Left renal cortex interstitium (tissue), 4 donors: ENCODE measurements around the gene PCYT2. TPM values are rescaled to one million over a fixed set of nuclear protein-coding genes. Genes with fewer than 3 reads are reported as not detected.
"Not testable (repeated sequence)": the region's sequence is repeated elsewhere in the genome, so short reads cannot be mapped to it uniquely, and the experiment has no call there.

Source experiments
- DNase-seq, 4 donors: peaks; one replicate each; pipeline ENCODE4 v3.0.0-alpha.2; 2013; ENCODE audit warnings: low read depth in 4 of 4, low spot score in 2 of 4, missing footprints in 1 of 4
- polyA plus RNA-seq, 4 donors: library from polyadenylated mRNA; unstranded; fragments of 120-200 nt; gene quantifications; one replicate each; pipeline ENCODE4 v1.2.1, GENCODE V29; 2013; ENCODE audit not compliant: insufficient read length in 4 of 4

Gene PCYT2
- polyA plus RNA-seq = 10 to 100 TPM; 45.7 to 55.9 (median 49.5) TPM

GRCh38 chr17:81911277-81911961, at the start of gene PCYT2:
TSS of gene PCYT2 (minus strand) at chr17:81911399. CDS start at chr17:81911355, 44 bp downstream.
- DNase-seq = peak in 2 of 4 donors; percentile 73

DNA sequence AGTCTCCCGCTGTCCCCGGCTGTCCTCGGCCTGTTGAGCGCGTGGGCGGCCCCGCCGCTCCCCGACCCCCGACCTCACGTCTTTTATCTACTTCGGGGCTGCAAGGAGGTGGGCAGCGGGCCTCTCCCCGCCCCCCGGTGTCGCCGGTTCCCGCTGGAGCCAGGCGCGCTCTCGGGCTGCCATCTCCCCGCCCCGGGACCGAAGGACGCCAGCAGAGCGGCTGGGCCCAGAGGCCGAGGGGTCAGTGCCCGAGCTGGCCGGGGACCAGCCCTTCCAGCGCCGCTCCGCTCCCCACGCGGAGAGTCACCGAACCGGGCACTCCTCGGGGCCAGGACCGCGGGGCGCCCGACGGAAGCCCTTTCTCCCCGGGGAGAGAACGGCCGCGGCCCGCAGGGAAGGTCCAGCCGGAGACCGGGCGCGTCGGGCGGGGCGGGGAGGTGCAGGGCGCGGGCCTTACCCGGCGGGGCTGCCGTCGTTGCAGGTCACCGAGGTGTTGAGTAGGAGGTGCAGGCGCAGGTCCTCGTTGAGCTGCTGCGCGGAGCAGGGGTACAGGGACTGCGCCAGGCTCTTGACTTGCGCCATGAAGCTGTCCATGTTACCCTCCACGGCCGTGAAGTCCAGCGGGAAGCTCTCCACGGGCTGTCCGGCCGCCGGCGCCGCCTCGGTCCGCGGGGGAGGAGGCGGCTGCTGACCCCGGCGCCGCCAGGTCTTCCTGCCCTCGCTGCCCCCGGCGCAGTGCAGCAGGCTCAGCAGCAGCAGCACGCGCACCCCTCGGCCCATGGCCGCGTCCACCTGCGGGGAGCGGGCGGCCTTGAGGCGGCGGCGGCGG, 49.1 kb upstream of the PCYT2 start:
- no peak for DNase-seq

DNA sequence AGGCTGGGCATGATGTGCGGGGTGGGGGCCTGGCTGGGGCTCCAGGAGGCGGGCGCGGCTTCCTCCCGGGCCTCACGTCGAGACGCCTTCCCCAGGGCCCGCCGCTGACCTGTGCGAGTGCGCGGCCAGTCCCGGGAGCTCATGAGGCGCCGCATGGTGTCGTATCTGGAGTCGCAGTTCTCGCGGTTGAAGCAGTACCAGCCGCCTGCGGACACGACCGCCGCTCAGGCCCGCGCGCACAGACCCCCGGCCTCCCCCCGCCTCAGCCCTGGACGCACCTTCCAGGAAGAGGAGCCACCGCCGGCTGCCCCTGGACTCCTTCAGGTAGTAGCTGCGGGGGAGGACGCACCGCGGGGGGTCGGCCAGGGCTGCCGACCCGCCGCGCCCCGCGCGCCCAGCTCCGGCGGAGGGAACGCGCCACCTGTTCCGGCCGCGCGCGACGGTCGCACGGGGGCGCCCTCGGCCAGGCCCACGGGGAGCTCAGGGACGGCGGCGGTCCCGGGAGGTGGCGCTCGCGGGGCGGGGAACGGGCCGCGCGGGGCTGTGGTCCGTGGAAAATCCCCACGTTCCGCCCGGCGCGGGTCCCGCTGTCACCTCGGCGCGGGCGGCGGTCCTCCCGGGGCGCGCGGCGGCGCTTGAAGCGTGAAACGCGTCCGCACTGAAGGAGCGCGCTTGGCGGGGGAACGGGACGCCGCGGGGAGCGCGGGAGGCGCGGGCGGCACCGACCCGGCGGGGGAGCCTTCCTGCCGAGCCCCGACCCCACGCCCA, 48.3 kb upstream of the PCYT2 start:
- no peak for DNase-seq

DNA sequence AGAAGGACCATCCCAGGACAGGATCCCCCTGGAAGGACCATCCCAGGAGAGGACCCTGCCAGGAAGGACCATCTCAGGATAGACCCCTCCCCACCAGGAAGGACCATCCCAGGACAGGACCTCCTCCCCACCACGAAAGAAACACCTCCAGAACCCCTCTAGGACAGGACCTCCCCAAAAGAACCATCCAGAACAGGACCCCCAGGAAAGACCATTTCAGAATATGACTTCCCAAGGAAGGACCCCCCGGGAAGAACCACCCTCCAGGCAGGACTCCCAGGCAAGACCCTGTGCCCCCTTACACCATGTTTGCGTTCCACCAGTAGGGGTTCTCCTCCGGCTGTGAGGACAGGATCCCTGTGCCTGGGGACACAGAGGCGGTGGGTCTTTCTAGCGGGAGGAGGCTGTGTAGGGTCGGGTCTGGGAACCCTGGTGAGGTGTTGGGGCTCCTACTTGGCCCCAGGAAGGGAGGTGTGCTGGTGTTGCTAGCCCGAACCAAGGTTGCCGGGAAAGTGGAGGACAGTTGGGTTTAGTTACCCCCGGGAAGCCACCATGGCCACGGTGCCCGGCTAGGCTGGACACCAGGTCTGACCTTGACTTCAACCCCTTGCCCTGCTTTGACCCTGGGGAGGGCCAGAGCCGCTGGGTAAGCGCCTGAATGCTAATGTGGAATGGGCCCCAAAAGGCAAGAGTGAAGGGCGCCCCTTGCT, 47.6 kb upstream of the PCYT2 start:
- no peak for DNase-seq

DNA sequence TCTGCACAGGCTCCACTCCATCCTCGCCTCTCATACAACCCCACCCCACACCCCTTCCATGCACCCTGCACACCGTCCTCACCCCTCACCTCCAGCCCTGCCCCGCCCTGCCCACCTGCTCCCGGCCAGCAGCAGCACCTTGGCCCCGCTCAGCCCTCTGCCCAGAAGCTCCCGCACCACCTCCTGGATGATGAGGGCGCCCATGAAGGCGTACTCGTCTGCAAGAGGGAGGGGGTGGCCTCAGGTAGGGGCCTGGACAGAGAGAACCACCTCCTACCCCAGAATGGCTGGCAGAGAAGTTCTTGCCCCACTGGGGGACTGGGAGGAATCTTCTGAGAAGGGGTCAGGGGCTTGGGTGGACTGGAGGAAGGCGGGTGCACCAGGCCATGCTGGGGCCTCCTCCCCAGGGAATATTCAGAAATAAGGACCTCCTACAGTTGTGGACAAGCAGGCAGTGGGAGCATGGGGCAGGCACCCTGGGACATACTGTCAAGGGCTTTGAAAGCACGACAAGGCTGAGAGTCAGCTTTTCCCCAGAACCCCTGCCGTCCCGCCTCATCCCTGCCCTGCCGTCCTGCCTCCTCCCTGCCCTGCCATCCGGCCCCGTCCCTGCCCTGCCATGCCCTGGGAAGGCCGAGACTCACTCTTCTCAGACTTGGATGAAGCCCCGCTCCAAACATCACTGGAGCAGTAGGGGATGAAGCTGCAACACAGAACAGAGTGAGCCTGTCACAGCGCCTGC, 46.7 kb upstream of the PCYT2 start:
- no peak for DNase-seq

- DNase-seq = no peak
Observed at GRCh38 chr17:81956607-81957589, 45.7 kb upstream of the PCYT2 start.

GRCh38 chr17:81955756-81956544, 44.8 kb upstream of the PCYT2 start:
- DNase-seq = no peak

- DNase-seq = no peak
Observed at GRCh38 chr17:81955058-81955681, 44.0 kb upstream of the PCYT2 start.

GRCh38 chr17:81954131-81955057, 43.2 kb upstream of the PCYT2 start:
- no peak for DNase-seq

DNA sequence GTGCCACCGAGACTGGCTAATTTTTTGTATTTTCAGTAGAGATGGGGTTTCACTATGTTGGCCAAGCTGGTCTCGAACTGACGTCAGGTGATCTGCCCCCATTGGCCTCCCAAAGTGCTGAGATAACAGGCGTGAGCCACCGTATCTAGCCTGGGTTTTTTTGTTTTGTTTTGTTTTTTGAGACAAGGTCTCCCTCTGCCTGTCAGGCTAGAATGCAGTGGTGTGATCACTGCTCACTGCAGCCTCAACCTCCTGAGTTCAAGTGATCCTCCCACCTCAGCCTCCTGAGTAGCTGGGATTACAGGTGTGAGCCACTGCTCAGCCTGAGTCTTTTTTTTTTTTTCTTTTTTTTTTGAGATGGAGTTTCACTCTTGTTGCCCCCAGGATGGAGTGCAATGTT, 42.2 kb upstream of the PCYT2 start:
- DNase-seq = not testable (repeated sequence)

- no peak for DNase-seq
Observed at GRCh38 chr17:81952792-81953228, 41.6 kb upstream of the PCYT2 start.

GRCh38 chr17:81951785-81952684, 40.8 kb upstream of the PCYT2 start:
- no peak for DNase-seq

GRCh38 chr17:81950501-81950900, 39.3 kb upstream of the PCYT2 start:
- no peak for DNase-seq

- DNase-seq = no peak
Observed at GRCh38 chr17:81948635-81949378, 37.6 kb upstream of the PCYT2 start.

GRCh38 chr17:81947189-81947588, 36.0 kb upstream of the PCYT2 start, which contains the start of gene MYADML2:
TSS of gene MYADML2 (minus strand) at chr17:81947233. CDS start at chr17:81941741, 5,492 bp downstream.
- DNase-seq = no peak
